COLO668 (cell line): ENCODE results near the gene SKI.

Experiments used
- DNase-seq: peaks from one replicate; lab custom pipeline; 2025; ENCODE audit not compliant: unreplicated experiment; lab: John Stamatoyannopoulos, UW

Gene SKI

DNA sequence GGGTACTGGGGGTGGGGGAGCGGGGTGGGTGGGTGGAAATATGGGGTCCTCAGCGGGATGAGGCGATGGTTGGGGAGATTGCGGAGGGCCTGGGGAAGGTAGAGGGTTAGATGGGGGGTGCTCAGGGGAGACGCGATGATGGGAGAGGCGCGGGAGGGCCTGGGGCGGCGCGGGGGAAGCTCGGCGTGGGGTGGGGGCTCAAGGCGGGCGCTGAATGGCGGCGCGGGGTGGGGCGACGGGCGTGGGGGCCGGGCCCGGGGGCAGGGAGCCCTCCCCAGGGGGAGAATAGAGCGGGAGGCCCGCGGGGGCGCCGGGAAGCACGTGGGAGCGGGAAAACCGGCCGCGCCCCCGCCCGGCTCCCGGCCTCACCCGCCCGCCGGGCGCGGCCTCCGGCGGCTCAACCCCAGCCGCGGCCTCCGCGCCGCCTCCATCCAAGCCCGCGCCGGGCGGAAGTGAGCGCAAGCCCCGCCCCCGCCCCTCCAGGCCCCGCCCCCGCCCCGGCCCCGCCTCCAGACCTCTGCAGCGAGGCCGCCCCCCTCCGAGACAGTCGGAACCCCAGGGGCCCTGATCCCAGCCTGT, 33.7 kb upstream of the SKI start, which contains the start of gene FAAP20:
Gene FAAP20 (minus strand): TSS at position 454 of the 579 bp plus-strand sequence. CDS start 23 bp downstream, at position 431.
- DNase-seq, result peak; percentile 93

DNA sequence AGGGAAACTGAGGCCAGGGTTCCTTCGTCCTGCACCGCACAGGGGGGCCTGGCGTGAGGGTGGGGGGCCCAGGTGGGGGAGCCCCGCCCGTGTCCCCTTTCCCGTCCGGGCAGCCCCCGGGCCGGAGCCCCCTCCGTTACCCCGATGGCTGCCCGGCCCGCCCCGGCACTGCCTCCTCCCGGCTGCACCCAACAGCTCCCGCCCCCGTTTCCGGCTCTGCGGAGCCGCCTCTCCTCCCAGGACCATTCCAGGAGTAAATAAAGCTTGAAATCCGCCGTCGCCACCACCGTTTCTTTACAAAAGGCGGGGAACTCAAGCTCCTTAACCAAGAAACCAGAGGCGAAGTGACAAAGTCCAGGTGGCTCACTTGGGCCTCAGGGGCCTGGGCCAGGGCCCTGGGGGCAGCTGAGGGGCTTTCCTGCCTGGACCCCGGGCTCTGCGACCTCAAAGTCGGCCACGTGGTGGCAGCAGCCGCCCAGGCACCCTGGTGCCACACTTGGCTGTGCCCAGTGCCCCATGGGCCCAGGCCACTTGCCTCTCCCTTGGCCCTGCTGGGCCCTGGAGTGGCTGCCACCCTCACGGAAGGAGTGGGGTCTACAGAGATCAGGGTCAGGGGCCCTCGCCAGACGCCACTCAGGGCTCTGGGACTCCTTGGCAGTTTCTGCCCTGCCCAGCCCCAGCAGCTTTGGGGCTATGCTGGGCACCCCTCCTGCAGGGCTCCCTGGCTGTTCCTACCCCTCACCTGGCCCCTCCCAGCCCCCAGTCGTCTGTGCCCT, 33.0 kb upstream of the SKI start:
- DNase-seq, result peak; percentile 92

DNA sequence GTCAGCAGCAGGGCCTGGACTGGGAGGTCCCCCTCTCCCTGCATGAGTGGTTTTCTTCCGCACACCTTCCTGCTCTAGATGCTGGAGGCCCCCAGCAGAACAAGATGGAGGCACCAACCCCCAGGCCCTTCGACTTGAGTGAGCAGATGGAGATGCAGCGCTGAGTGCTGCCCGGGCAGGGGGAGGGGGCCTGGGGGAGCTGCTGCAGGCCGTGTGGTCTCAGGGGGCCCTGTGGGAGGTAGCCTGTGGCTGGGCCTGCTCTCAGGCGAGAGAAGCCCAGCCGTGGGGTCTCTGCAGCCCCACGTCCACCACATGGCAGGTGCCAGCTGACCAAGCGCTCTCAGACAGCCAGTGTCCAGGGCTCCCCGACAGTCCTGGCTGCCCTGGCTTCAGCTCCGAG, 32.3 kb upstream of the SKI start:
- no peak for DNase-seq

DNA sequence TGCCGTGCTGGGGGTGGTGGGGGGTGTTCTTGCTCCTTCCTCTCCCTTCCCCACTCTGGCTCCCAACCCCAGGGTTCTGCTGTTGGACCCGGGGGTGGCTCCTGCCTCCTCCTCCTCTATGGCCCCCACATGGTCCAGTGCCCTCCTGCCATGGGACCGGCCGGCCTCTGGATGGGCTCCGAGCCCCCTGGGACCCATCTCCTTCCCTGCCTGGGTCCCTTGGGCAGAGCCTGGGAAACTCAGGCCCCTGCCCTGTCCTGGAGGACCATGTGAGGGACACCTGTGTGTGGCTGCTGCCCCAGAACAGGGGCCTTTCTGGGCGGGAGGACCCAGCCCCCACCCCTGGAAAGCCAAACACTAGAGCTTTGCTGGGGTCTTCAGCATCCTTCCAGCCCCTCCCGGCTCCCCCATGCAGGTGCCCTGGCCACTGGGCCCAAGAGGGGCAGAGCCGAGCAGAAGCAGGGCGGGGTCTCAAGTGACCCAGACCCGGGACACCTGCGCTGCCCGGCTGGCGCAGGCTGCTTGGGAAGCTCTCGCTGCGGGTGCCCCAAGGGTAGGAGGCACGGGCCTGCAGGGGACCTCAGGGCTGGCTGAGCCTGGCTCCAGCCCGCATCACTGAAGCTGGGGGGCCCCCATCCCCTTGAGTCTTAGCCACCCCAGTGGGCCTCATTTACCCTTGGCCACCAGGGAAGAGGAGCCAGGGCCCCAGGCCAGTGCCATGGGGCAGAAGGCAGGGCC, 31.0 kb upstream of the SKI start:
- no peak for DNase-seq

DNA sequence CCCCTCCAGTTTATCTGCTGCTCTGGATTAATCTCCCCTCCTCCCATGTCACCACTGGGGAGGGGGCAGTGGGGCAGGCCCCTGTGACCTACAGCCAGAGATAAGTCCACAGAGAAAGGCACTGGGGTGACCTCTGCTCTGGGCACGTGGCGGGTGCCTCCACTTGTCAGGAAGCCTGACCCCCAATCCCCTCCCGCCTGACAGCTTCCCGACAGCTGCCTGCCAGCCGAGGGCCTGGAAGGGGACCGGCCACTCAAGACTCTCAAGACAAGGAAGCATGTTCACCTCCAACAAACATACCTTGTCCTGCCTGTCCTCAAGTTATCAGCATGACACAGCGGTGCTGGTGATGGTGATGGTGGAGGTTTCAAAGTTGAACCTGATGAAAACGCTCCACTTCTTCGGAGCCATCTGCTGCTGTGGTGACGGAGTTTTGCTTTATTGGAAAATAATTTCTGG, 30.4 kb upstream of the SKI start:
- no peak for DNase-seq

DNA sequence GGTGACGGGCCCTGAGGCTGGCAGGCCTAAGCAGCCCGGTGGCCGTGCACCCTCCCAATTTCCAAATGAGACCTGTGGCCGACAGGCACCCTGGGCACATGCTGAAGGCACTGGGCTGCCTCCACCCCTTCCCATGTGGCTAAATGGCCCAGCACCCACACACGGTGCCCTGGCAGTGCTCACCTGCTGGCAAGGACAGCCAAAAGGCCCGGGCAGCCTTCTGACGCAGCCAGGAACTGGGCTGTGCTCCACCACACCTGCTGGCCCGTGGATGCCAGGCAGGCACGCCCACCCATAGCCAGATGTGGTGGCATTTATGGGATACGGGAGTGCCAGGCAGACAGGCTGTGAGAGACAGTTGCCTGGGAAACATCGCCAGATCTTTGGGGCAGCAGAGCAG, 29.5 kb upstream of the SKI start:
- no peak for DNase-seq

DNA sequence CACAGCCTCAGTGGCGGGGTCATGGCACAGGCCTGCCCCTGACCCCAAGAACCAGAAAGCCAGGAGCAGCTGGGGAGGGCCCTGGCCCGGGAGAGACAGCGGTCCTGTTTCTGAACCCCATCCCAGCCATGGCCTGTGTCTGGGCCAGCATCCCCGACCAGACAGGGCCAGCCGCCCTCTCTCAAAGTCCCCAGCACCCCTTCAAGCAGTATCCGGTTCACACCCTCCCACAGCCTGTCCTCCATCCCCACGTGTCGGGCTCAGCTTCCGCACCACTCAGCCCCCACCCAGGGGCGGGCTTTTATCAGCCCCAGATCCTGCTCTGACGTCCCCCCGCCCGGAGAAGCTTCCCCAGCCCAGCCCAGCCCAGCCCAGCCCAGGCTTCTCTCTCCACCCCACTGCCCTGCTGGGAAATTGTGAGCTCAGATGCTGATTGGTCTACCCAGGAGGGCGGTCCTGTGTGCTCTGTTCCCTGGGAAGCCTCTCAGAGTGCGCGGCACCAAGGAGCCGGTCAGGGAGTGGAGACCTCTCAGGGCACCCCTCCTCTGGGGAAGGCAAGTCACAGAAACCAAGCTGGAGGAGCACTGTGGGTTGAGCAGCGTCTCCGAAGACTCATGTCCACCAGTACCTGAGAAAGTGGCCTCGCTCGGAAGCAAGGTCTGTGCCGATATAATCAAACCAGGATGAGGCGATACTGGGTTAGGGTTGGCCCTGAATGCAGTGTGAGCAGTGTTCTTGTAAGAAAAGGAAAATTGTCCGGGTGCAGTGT, 28.9 kb upstream of the SKI start:
- peak; percentile 56 for DNase-seq

DNA sequence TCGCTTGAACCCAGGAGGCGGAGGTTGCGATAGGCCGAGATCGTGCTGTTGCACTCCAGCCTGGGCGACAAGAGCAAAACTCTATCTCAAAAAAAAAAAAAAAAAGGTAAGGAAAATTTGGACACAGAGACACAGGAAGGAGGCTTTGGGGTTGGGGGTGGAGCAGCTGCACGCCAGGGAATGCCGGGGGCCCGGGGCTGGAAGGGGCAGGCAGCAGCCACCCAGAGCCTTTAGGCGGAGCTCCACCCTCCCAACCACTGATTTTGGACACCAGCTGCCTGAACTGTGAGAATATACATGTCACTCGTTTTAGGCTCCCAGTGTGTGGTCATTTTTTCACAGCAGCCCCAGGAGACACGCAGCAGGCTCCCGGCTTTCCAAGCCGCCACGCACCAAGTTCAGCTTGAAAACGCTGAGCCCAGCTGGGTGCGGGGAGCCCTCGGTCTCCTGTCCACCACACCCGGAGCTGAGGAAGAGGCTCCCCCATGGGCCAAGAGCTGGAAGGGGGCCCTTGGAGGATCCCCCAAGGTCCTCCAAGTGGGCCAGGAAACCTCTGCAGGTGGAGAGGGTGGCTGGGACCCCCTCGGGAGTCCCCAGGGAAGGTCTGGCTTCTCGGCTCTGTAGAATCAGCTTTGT, 27.7 kb upstream of the SKI start:
- no peak for DNase-seq

DNA sequence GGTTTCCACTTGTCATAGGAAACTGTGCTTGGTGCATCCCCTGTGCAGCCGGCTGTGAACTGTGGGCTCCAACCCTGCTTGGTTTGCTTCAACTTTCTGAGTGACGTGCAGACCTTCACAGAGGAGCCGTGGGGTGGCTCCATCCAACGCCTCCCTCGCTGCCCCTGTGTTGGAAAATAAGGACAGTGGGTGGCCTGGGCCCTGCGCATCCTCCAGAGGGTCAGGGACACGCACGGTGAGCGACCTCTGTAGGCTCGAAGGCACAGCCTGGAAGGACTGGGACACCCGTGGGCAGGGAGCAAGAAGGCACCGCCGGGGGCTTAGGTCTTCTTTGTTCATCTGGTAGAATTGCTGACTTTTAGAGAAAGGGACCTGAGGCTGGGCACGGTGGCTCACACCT, 27.1 kb upstream of the SKI start:
- no peak for DNase-seq

DNA sequence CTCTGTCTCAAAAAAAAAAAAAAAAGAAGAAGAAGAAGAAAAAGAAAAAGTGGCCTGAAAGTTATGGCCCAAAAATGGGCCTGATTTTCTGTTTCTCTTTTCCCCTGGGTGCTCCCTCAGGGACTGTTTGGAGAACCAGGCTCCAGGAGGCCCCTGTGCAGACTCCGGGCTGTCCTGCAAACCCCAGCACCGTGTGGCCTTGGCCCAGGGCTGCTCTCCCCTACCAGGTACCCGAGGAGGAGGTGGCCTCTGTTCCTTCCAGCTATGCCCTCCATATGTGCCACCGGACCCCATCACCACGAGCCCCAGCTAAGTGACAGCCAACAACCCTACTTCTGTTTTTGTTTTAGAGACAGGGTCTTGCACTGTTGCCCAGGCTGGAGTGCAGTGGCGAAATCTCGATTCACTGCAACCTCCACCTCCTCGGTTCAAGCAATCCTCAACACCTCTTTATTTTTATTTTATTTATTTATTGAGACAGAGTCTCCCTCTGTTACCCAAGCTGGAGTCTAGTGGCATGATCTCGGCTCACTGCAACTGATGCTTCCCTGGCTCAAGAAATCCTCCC, 26.0 kb upstream of the SKI start:
- DNase-seq, result no peak

DNA sequence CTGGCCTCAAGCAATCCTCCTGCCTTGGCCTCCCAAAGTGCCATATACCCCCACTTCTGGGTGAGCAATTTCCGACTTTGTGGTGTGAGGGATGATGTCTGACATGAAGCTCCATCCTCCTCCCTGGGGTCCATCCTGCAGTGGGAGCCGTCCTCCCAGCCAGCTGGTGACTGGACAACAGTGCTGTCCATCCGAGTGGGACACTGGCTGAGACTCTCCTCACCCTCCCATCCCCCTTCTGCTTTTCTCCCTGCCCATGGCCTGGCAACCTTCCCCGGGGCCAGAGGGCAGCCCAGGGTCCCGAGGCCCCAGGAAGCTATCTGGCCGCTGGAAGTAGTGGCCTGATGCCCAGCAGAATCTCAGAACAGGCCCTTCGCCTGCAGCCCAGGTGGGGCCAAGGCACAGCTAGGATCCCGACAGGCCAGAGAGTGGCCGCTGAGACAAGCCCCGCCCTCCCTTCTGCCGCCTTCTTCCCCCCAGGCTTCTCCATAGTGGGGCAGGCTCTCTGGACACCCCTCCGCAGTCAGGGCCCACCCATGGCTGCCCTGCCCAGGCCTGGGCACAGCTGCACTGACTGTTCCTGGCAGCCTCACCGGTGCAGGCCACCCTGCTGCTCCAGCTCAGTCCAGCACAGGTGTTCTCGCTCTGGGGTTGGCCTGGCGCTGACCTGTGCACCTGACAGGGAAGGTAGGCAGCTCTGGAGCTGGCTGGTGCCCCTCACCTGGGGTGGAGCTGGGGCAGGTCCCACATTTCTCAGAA, 25.1 kb upstream of the SKI start:
- no peak for DNase-seq

DNA sequence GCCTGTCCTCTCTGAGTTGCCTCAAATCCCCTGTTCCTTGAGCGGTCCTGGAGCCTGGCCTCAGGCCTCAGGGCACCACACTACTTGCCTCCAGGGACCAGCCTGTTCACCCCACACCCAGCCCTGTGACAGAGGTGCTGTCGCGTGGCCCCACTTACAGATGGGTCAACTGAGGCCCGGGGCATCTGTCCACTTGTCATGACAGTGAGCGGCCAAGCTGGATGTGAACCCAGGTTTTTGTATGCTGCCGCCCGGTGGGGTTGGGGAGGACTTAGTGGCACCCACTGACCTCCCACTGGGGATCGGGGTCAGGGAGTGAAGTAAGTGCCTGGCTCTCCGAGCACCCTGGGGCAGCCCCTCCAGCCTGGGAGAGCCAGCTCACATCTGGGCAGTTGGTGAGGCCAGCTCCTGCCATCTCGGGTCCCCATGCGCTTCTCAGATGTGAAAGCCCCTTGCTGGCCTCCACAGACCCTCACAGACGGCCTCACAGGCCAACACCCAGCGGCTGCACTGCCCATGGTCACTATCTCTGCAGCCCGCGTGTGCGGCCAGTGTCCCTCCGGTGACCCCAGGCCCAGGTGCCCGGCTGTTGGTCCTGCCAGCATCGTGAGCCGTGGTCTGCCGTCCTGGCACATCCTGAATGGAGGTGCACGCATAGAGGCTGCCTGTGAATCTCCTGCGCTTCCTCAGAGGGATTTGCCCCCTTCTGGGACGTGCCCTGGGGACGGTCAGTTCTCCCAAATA, 24.3 kb upstream of the SKI start:
- no peak for DNase-seq

DNA sequence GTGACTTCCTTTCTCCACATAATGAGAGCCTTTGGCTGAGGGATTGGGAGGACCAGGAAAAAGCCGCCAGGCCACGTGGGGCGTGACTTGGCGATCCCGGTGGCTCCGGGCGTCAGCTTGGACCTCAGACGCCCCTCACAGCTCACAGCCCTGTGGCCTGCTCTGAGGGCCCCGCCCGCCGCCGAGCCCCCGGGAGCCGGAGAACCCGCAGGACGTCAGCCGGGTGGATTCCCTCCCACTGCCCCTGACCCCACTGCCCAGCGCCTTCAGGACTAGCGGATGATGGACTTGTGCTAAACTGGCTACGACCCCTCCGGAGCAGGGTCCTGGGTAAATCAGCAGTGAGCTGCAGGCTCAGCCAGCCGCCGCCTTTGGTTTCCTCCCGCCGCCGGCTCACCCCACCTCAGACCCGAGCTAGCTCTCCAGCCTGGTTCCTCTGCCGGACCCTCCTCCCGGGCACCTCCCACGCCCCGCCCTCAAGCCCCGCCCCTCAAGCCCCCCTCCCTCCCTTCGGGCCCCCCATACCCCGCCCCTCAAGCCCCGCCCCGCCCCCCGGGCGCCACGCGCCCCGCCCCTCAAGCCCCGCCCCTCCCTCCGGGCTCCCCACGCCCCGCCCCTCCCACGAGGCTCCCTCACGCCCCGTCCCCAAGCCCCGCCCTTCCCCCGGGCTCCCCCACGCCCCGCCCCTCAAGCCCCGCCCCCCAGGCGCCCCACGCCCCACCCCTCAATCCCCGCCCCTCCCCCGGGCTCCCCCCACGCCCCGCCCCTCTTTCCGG, 23.5 kb upstream of the SKI start:
- DNase-seq, result no peak

DNA sequence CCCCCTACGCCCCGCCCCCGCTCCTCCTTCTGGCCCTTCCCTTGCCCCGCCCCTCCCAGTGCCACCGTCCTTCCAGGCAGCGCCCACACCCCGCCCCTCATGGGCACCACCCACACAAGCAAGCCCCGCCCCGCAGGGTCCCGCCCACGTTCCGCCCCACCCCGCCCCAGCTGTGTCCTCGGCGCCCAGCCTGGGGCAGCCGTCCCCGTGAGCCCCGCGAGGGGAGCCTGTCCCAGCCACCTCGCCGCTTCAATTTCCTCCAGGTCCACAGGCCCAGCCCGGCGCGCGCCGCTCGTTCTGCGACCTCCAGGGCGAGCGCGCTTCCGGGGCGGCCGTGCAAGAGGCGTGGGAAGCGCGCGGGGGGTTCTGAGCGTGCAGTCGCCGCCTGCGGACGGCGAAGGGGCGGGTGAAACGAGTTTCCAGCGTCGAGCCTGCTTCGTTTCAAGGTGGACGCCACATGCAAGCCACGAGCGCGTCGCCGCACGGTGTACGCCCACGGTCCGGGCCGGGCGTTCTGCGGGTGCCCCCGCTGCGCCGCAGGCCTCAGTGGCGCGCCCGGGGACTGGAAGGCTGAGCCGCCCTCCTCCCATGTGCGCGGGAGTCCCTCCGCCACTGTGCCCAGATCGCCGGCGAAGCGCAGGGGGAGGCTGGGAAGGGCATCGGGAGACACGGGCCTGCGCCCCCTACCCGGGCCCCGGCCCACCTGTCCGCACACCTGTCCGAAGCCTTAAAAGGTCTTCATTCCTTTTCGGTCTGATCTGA, 22.7 kb upstream of the SKI start:
- DNase-seq, result peak; percentile 97

DNA sequence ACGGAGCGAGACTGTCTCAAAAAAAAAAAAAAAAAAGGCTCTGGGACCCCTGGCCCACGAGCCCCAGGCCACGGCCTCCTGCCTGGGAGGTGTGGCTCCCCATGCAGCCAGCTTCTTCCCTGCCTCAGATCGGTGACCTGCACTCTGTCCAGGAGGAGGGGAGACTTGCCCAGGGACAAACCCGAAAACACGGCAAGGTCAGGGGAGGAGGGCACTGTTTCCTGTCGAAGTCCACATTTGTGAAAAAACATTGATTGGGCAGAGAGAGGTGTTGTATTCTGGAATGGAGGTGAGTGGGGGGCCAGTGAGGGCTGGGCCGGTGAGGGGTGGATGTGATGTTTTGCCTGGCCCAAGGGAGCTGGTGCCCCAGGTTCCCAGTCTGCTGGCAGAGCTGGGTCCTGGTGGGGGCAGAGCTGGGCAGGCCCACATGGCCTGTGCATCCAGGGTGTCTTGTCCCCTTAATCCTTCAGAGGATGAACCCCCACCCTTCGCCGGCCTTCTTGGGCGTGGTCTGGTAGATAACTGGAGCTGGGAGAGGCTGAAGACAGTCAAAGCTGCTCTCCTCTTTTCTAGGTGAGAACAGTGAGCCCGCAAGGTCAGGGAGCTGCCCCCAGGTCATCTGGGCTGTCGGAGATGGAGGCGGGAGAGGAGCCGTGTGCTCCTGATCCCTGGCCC, 21.2 kb upstream of the SKI start:
- no peak for DNase-seq

DNA sequence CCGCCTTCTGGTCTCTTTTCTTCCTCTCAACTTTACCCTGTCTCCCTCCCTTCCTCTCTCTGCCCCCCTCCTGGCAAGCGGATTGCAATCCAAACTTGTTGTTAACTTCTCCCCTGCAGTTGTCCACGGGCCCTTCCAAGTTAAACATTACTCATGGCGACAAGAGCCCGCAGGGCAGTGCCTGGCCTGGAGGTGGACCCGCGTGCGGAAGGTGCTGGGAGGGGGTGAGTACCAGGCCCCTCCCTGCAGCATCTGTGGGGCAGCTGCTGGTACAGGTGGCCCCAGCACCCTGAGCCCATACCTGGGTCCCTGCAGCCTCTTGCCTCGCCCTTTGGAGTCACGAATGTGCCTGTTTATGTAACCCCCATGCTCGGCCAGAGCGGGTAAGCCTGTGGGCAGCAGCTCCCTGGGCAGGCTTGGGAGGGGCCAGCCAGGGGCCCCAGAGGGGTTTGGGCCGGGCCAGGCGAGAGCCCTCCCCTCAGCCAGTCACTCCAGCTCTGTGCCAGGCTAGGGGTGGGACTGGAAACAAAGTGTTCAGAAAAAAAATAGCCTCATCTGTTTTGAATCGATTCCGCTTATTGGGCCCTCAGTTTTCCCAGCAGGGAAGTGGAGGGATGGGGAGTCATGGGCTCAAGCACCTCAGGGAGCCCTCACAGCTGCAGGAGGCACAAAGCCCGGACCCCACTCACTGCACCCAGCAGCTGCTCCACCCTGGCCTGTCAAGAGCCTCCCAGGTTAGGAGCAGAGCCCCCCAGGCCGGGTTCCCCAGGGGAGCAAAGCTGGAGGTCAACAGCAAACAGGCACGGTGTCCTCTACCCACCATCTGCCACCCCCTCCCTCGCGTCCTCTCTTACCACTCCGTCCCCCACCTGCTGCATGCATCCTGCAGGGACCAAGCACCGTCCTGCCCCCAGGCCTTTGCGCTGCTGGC, 19.5 kb upstream of the SKI start:
- peak; percentile 60 for DNase-seq
